Sigmoid colon (tissue), 4 donors: Measurements from ENCODE around the gene BCHE.

Experiments used
- CTCF ChIP-seq, 4 experiments: fragments of 450-650 bp in 3 of 4; fragments of 200-600 bp in 1 of 4; IDR thresholded peaks; one replicate each; pipeline ENCODE4 v1.5.1; 2016 to 2019; ENCODE audit warnings: antibody characterized with exemption in 4 of 4, mild to moderate bottlenecking in 3 of 4, moderate library complexity in 2 of 4
- EP300 ChIP-seq, 4 donors: sonication (generic); formaldehyde crosslinking; IDR thresholded peaks; one replicate each; pipeline ENCODE4 v1.6.1; 2017; ENCODE audit warnings: antibody characterized with exemption in 4 of 4
- POLR2A ChIP-seq, 2 donors: fragments of 450-650 bp; IDR thresholded peaks; one replicate each; pipeline ENCODE4 v1.6.1; 2016; ENCODE audit warnings: antibody characterized with exemption in 2 of 2, mild to moderate bottlenecking in 2 of 2, moderate library complexity in 2 of 2
- POLR2AphosphoS5 ChIP-seq, 4 donors: sonication (generic); formaldehyde crosslinking; IDR thresholded peaks; one replicate each; pipeline ENCODE4 v1.6.1; 2017; ENCODE audit warnings: antibody characterized with exemption in 4 of 4

- TF ChIP-seq CTCF (IDR thresholded peaks at IDR 0.05) (no peak), POLR2A (IDR thresholded peaks at IDR 0.05) (no peak), POLR2AphosphoS5 (IDR thresholded peaks at IDR 0.05) (no peak), EP300 (IDR thresholded peaks at IDR 0.05) (no peak)
Observed at GRCh38 chr3:165814380-165814779, 22.8 kb downstream of the BCHE start.
